Endometrial microvascular endothelial cells (primary cell): ENCODE measurements around the gene OR2V2. TPM values are rescaled to one million over a fixed set of nuclear protein-coding genes. Genes with fewer than 3 reads are reported as not detected.

Experiments
- in situ Hi-C: cut with HindIII; loops from 2 replicates; pipeline ENCODE4 v1.10.0; 2017; ENCODE audit warnings: low sequenced_read_pairs, low pct_unique_long_range_greater_than_20kb; ENCODE audit errors: inconsistent ontology term
- total RNA-seq: library from RNA; depleted of rRNA; stranded (reverse); fragments of >200 nt; gene quantifications from one replicate; pipeline ENCODE4 v1.2.3, GENCODE V29; 2015; ENCODE audit errors: inconsistent ontology term

The OR2V2 gene
- total RNA-seq, 1 donor from 2014 or later, result not detected

- in situ Hi-C loops, result no loop called here
Observed at GRCh38 chr5:181199881-181200638, 52.7 kb downstream of the OR2V2 start.

GRCh38 chr5:181200816-181201215 is 53.4 kb downstream of the OR2V2 start:
- in situ Hi-C loops, result no loop called here

GRCh38 chr5:181203093-181203711 is 55.8 kb downstream of the OR2V2 start:
- in situ Hi-C loops, result no loop called here

GRCh38 chr5:181203777-181204112 is 56.4 kb downstream of the OR2V2 start:
- in situ Hi-C loops, result no loop called here

GRCh38 chr5:181204113-181204825 is 56.9 kb downstream of the OR2V2 start:
- in situ Hi-C loops, result no loop called here

GRCh38 chr5:181204826-181205760 is 57.7 kb downstream of the OR2V2 start, which contains the start of gene TRIM7:
TSS of gene TRIM7 (minus strand) at chr5:181205196. CDS start at chr5:181205110, 86 bp downstream.
- in situ Hi-C loops, result no loop called here

GRCh38 chr5:181205761-181206649 is 58.6 kb downstream of the OR2V2 start:
- in situ Hi-C loops, result no loop called here

GRCh38 chr5:181207214-181207959 is 60.0 kb downstream of the OR2V2 start:
- in situ Hi-C loops, result no loop called here

GRCh38 chr5:181207960-181208253 is 60.5 kb downstream of the OR2V2 start:
- in situ Hi-C loops, result no loop called here

Other genes with a start within 250 kb of the OR2V2 start
- not detected for gene BTNL8, start 248.4 kb upstream of the OR2V2 start, total RNA-seq
- not detected for gene BTNL3, start 158.7 kb upstream of the OR2V2 start, total RNA-seq
- gene BTNL9, start 107.3 kb upstream of the OR2V2 start, total RNA-seq, result not detected
- not detected for gene OR2V1, start 16.4 kb upstream of the OR2V2 start, total RNA-seq
- gene TRIM7, start 57.6 kb downstream of the OR2V2 start, total RNA-seq, result 5.3 TPM
- gene TRIM41, start 75.7 kb downstream of the OR2V2 start, total RNA-seq, result 9.8 TPM
- 2,930 TPM for gene RACK1, start 96.3 kb downstream of the OR2V2 start, total RNA-seq
- 3.9 TPM for gene TRIM52, start 113.6 kb downstream of the OR2V2 start, total RNA-seq
- gene OR4F3, start 219.7 kb downstream of the OR2V2 start, total RNA-seq, result not detected